GM12874 (cell line): ENCODE data around the gene EPHA10.

Experiments
- CTCF ChIP-seq: IDR thresholded peaks from 2 replicates; pipeline ENCODE4 v1.5.1; 2011; ENCODE audit warnings: low read depth, mild to moderate bottlenecking, control low read depth, low read length, moderate library complexity; ENCODE audit not compliant: insufficient read depth

EPHA10 gene

GRCh38 chr1:37714689-37715088 lies 50.2 kb downstream of the EPHA10 start:
- no peak for TF ChIP-seq CTCF

GRCh38 chr1:37714226-37714625 lies 50.7 kb downstream of the EPHA10 start:
- no peak for TF ChIP-seq CTCF

DNA sequence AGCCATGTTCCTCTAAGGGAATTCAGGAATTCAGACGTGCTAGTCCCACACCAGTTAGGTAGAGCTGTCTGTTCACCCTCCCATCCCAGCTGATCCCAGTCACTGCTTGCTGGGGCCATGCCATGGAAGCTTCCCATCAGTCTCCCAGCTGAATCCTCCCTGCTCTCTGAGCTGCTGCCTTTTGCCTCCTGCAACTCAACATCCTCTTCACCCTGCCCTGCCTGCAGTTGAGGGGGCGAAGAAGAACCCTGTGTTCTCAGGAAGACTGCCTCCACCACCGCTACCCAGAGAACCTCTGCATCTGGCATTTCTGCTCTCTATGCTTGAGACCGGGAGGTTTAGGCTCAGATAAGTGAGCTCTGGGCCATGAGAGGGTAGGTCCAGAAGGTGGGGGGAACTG lies 56.4 kb downstream of the EPHA10 start:
- TF ChIP-seq CTCF: no peak

DNA sequence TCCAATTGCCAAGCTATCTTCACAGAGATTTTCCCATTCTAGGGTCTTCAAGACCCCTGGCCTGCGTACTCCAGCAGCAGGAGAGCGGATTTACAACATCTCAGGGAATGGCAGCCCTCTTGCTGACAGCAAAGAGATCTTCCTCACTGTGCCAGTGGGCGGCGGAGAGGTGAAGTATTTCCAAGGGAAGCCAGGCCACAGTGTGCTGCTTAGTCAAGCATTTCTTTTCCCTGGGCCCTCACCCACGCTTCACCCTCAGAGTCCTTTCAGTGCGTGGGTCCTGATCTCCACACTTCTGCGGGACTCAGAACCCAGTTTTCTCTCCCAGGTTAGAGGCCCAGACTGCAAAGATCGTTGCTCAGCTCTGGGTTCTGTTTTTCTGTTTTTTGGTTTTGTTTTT lies 59.5 kb downstream of the EPHA10 start:
- TF ChIP-seq CTCF: no peak

DNA sequence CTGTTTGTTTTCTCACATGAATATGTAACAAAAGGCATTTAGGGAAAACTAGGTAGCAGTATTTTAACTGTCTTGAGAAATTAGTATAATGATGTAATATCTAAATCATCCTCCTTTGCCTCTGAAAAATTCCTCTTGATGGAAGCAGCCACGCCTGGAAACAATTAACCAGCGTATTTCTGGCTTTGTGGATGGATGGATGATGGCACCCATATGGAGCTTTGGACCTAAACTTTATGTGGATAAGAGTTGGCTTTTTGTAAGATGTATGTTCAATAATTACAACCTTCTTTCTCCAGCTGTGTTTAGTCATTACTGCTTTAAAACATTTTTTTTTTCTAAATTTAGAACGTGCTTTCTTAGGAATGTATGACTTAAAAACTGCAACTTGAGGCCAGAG lies 60.0 kb downstream of the EPHA10 start:
- no peak for TF ChIP-seq CTCF

DNA sequence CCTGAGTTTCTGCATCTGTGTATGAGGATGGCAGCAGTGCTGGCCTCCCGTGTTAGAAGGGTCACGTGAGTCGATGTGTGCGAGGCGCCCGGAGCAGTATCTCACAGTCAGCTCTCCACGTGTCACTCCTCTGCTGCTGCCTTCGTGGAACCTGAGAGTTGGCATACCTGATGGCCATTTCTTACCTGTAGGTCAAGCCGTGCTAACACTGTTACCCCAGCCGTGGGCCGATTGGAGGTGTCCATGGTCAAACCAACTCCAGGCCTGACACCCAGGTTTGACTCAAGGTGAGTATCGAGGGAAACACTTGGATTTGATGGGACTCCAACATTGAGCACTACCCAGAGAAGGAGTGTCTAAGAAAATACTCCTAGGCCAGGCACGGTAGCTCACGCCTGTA lies 61.9 kb downstream of the EPHA10 start:
- no peak for TF ChIP-seq CTCF

DNA sequence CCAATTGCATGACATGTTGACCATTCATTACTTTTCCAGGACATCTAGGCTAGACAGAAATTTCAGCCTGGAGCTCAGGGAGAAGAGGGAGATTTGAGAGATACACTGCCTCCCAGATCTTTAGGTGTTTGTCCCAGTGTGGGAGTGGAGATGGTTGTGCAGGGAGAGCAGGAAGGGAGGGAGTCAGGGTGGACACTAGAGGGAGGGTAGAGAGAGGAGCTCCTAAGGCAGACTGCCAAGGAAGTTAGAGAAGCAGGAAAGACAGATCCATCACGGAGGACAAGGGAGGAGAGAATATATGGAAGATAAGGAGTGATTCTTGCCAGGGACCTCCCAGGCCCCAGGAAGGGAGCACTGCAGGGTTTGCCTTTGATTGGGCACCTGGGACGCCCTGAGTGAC lies 63.9 kb downstream of the EPHA10 start:
- TF ChIP-seq CTCF: no peak

DNA sequence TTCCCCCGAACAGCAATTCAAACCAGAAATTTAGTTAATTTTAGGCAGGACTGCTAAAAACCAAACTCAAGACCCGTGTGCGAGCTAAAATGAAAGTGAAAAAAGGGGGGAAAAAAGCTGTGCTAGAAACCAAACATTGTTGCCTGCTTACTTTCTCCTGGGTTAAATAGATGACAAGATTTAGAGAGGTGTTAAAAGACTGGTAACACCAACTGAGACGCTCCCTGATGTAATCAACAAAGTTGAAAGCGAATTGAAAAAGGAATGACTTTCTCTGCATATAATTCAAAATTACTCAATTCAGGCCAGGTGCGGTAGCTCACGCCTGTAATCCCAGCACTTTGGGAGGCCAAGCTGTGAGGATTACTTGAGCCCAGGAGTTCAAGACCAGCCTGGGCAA lies 65.8 kb downstream of the EPHA10 start:
- no peak for TF ChIP-seq CTCF
